NCI-H1694 (cell line): ENCODE data around the gene PDX1.
"Not testable (repeated sequence)": the region's sequence is repeated elsewhere in the genome, so short reads cannot be mapped to it uniquely, and the experiment has no call there.

Source experiments
- DNase-seq: peaks from one replicate; lab custom pipeline; 2025; lab: John Stamatoyannopoulos, UW

PDX1 gene

GRCh38 chr13:27956576-27957300, 36.9 kb downstream of the PDX1 start:
- DNase-seq: no peak

- DNase-seq: no peak
Measured at GRCh38 chr13:27959976-27960361, 40.2 kb downstream of the PDX1 start.

GRCh38 chr13:27960362-27961226, 40.8 kb downstream of the PDX1 start:
- peak; percentile 17 for DNase-seq

GRCh38 chr13:27961227-27962085, 41.7 kb downstream of the PDX1 start:
- DNase-seq: no peak

GRCh38 chr13:27962128-27962841, 42.5 kb downstream of the PDX1 start:
- no peak for DNase-seq

GRCh38 chr13:27962982-27963381, 43.2 kb downstream of the PDX1 start:
- DNase-seq: no peak

- no peak for DNase-seq
Measured at GRCh38 chr13:27963491-27963890, 43.7 kb downstream of the PDX1 start.

GRCh38 chr13:27964206-27964605, 44.4 kb downstream of the PDX1 start:
- not testable (repeated sequence) for DNase-seq

- DNase-seq: no peak
Measured at GRCh38 chr13:27964741-27965323, 45.0 kb downstream of the PDX1 start.

- no peak for DNase-seq
Measured at GRCh38 chr13:27965343-27965739, 45.5 kb downstream of the PDX1 start.

- DNase-seq: no peak
Measured at GRCh38 chr13:27965740-27966640, 46.2 kb downstream of the PDX1 start.

GRCh38 chr13:27966641-27967202, 46.9 kb downstream of the PDX1 start:
- no peak for DNase-seq

GRCh38 chr13:27967203-27967735, 47.5 kb downstream of the PDX1 start:
- DNase-seq: no peak

GRCh38 chr13:27967736-27968315, 48.0 kb downstream of the PDX1 start:
- DNase-seq: no peak

GRCh38 chr13:27968316-27969081, 48.7 kb downstream of the PDX1 start:
- DNase-seq: no peak

- no peak for DNase-seq
Measured at GRCh38 chr13:27969082-27969865, 49.5 kb downstream of the PDX1 start, which contains the start of gene CDX2. Gene CDX2, minus strand, starts transcription at chr13:27969315. Its CDS starts 309 bp downstream, at chr13:27969006.

GRCh38 chr13:27969866-27970229, 50.0 kb downstream of the PDX1 start:
- no peak for DNase-seq
